OCI-LY3 (cell line): ENCODE data around the gene CST4.

ENCODE experiments used
- H2AFZ ChIP-seq: fragments of 200-600, 300-600 bp; shearing (Covaris generic); 2 replicates; pipeline ENCODE4 v1.6.0; 2014; ENCODE audit warnings: antibody characterized with exemption, low read depth, low read length
- H3K27ac ChIP-seq: fragments of 200-600, 300-600 bp; sonication (generic); 2 replicates; pipeline ENCODE4 v1.5.1; 2014; ENCODE audit warnings: mild to moderate bottlenecking, low read length, moderate library complexity, mixed read lengths
- H3K27me3 ChIP-seq: fragments of 200-600, 300-600 bp; sonication (generic); 2 replicates; pipeline ENCODE4 v1.6.1; 2014; ENCODE audit warnings: low read depth, low read length, mixed read lengths
- H3K36me3 ChIP-seq: fragments of 200-600, 300-600 bp; sonication (generic); replicated peaks from 2 replicates; pipeline ENCODE3; 2014; ENCODE audit warnings: low read depth, low read length, mixed read lengths
- H3K4me1 ChIP-seq: fragments of 300-600, 200-600 bp; sonication (generic); 2 replicates; pipeline ENCODE4 v1.6.1; 2014; ENCODE audit warnings: low read length, mixed read lengths
- H3K4me2 ChIP-seq: fragments of 200-600, 300-600 bp; sonication (generic); 2 replicates; pipeline ENCODE4 v1.6.1; 2014; ENCODE audit warnings: low read length, mixed read lengths
- H3K4me3 ChIP-seq: fragments of 300-600, 200-600 bp; sonication (generic); 2 replicates; pipeline ENCODE4 v1.5.1; 2014; ENCODE audit warnings: antibody characterized with exemption, mild to moderate bottlenecking, low read length, moderate library complexity
- H3K79me2 ChIP-seq: fragments of 300-600, 200-600 bp; shearing (Covaris generic); 2 replicates; pipeline ENCODE4 v1.6.1; 2014; ENCODE audit warnings: mild to moderate bottlenecking, low read length, mixed read lengths
- H3K9ac ChIP-seq: fragments of 300-600, 200-600 bp; shearing (Covaris generic); 2 replicates; pipeline ENCODE4 v1.6.0; 2014; ENCODE audit warnings: mild to moderate bottlenecking, low read length, moderate library complexity
- H3K9me3 ChIP-seq: fragments of 200-600, 300-600 bp; shearing (Covaris generic); 2 replicates; pipeline ENCODE4 v1.6.1; 2014; ENCODE audit warnings: low read length, mixed read lengths; ENCODE audit not compliant: insufficient read depth
- H4K20me1 ChIP-seq: fragments of 200-600, 300-600 bp; sonication (generic); 2 replicates; pipeline ENCODE4 v1.6.1; 2016; ENCODE audit warnings: low read length, mixed read lengths; ENCODE audit not compliant: insufficient read depth
- CTCF ChIP-seq: fragments of 200-600, 300-600 bp; sonication (generic); IDR thresholded peaks from 2 replicates; pipeline ENCODE4 v1.5.1; 2014; ENCODE audit warnings: antibody characterized with exemption, low read length, low read depth
- EZH2phosphoT487 ChIP-seq: fragments of 200-600 bp; shearing (Covaris generic); IDR thresholded peaks from 2 replicates; pipeline ENCODE4 v1.6.1; 2018; ENCODE audit warnings: antibody characterized with exemption, mixed run types, low read depth

Gene CST4

DNA sequence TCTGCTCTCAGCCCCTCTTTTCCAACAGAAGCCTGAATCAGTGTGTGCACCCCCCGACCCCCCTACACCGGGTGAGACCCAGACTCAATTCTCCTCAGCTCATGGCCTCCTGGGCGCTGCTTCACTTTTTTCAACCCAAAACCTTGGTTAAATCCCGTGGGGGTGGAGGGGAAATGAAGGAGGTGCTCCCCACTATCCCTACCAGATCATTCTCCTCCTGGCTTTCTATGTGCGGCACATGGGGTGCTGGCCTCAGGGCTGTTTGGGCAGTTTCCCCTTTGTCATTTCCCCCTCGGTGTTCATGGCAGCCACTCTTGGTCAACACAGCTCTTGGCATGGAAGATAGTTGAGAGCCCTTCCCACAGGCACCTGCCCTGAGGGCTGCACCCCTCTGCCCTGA is 4.6 kb downstream of the CST4 start:
- no peaks in the 10 kb centered on the region for H4K20me1 ChIP-seq
- no peaks in the 10 kb centered on the region for H3K4me1 ChIP-seq
- no peak overlapping the region for H3K9ac ChIP-seq
- TF ChIP-seq CTCF (no peak), EZH2phosphoT487 (no peak)
- no peak overlapping the region for H3K4me3 ChIP-seq
- H3K4me2 ChIP-seq: no peak overlapping the region
- no peaks in the 10 kb centered on the region for H3K36me3 ChIP-seq
- H3K79me2 ChIP-seq: no peaks in the 10 kb centered on the region
- no peak overlapping the region for H3K27ac ChIP-seq
- H2AFZ ChIP-seq: no peak overlapping the region
- H3K9me3 ChIP-seq: no peaks in the 10 kb centered on the region
- peaks cover 12% of the 10 kb centered on the region; the same call in 1 of the 2 replicates for H3K27me3 ChIP-seq

GRCh38 chr20:23683807-23684206 is 5.0 kb downstream of the CST4 start:
- H3K79me2 ChIP-seq: no peaks in the 10 kb centered on the region
- no peaks in the 10 kb centered on the region for H3K9me3 ChIP-seq
- peaks cover 12% of the 10 kb centered on the region; the same call in 1 of the 2 replicates for H3K27me3 ChIP-seq
- no peak overlapping the region for H3K9ac ChIP-seq
- no peak overlapping the region for H3K27ac ChIP-seq
- TF ChIP-seq EZH2phosphoT487 (no peak), CTCF (no peak)
- H3K36me3 ChIP-seq: no peaks in the 10 kb centered on the region
- H3K4me3 ChIP-seq: no peak overlapping the region
- H4K20me1 ChIP-seq: no peaks in the 10 kb centered on the region
- H2AFZ ChIP-seq: no peak overlapping the region
- no peak overlapping the region for H3K4me2 ChIP-seq
- no peaks in the 10 kb centered on the region for H3K4me1 ChIP-seq

DNA sequence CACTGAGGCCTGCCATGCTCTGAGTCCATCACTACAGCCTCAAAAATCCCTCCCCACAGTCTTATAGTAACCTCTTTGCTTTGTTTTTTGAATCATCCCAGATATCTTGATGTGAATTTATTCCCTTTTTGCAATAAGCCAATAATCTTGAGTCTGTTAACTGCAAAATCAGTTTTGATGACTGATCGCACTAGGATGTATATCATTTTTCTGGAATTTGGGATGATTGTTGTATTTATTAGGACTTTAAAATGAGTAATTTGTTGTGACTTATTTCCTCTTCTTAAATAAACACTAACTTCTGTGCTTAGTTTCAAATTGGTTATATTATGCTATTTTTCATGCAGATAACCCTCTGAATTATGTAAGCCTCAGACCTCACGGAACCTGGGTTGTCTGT is 5.6 kb downstream of the CST4 start:
- Histone ChIP-seq H2AFZ (no peak overlapping the region), H3K79me2 (no peaks in the 10 kb centered on the region), H3K27me3 (peaks cover 12% of the 10 kb centered on the region; the same call in 1 of the 2 replicates), H4K20me1 (no peaks in the 10 kb centered on the region), H3K9ac (no peak overlapping the region), H3K27ac (no peak overlapping the region), H3K4me1 (no peaks in the 10 kb centered on the region), H3K4me3 (no peak overlapping the region), H3K9me3 (no peaks in the 10 kb centered on the region), H3K4me2 (no peak overlapping the region), H3K36me3 (no peaks in the 10 kb centered on the region)
- TF ChIP-seq EZH2phosphoT487 (no peak), CTCF (no peak)

- Histone ChIP-seq H3K9me3 (no peaks in the 10 kb centered on the region), H3K4me2 (no peak overlapping the region), H3K79me2 (no peaks in the 10 kb centered on the region), H3K27me3 (peaks cover 30% of the 10 kb centered on the region), H3K4me3 (no peak overlapping the region), H4K20me1 (no peaks in the 10 kb centered on the region), H2AFZ (no peak overlapping the region), H3K27ac (no peak overlapping the region), H3K9ac (no peak overlapping the region), H3K4me1 (no peaks in the 10 kb centered on the region), H3K36me3 (no peaks in the 10 kb centered on the region)
- TF ChIP-seq EZH2phosphoT487 (no peak), CTCF (no peak)
Measured at GRCh38 chr20:23680146-23680545, 8.7 kb downstream of the CST4 start.
